H1 (cell line): ENCODE results near the gene PDE8B. TPM values are rescaled to one million over a fixed set of nuclear protein-coding genes. Genes with fewer than 3 reads are reported as not detected.

ENCODE experiments used
- BACH1 ChIP-seq: IDR thresholded peaks from 2 replicates; pipeline ENCODE4 v1.6.1; 2012; ENCODE audit warnings: low read length, improper control_type of control experiment
- CREB1 ChIP-seq: IDR thresholded peaks from 2 replicates; pipeline ENCODE4 v1.6.1; 2012; ENCODE audit warnings: inconsistent platforms
- TBP ChIP-seq: IDR thresholded peaks from 2 replicates; pipeline ENCODE4 v1.6.1; 2011; ENCODE audit warnings: low read depth, low read length, improper control_type of control experiment
- TEAD4 ChIP-seq: IDR thresholded peaks from 2 replicates; pipeline ENCODE4 v1.6.1; 2012; ENCODE audit warnings: low read depth, low read length, inconsistent platforms, mixed read lengths
- polyA plus RNA-seq, 7 experiments: library from polyadenylated mRNA; depleted of rRNA in 3 of 7; stranded (reverse) in 5 of 7; unstranded in 2 of 7; fragments of >200 nt in 5 of 7; fragments of 200-250 nt in 2 of 7; gene quantifications; 1 replicate in 5 of 7; 2 replicates in 1 of 7; 4 replicates in 1 of 7; pipeline versions ENCODE4 v1.2.1 to v1.2.3, GENCODE V29; 2011 to 2013; ENCODE audit warnings: missing spikeins in 2 of 7, mixed read lengths in 2 of 7
- total RNA-seq: library from RNA; stranded (reverse); fragmentation: NEBNext Ultra II Directional; extraction: Animal tissue kit (Norgen Biotek cat#: 25700); gene quantifications from 2 replicates; pipeline ENCODE4 v1.2.1, GENCODE V29; 2021
- TF ChIP-seq, protein P1 (sequence below): IDR thresholded peaks from 2 replicates; pipeline ENCODE4 v1.6.1; 2012; ENCODE audit warnings: low read length, inconsistent platforms
- TF ChIP-seq, protein P2 (sequence below): IDR thresholded peaks from 2 replicates; pipeline ENCODE4 v1.6.1; 2012; ENCODE audit warnings: inconsistent platforms

PDE8B gene
- total and polyA plus RNA-seq, 2 of the 8 experiments (the other 6 are each of a cell fraction or from before 2014, with no cell fraction given): 0.32 to 1.1 TPM

DNA sequence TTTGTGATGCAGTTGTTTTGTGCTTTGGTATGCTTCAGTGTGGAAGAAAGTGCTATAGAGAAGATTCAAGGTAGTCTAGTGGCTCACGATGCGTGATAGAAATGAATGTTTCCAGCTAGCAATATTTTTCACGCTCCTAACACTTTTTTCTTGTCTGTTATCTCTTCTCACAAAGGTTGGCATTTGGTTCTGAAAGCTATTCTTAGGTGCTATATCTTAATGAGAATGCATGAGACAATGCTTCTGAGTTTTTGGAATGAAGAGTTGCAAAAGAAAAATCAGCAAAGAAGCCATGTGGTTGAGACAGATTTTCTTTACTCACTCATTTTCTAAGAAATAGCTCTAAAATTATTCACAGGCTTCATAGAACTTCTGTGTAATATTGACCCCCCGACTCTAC lies 122.6 kb downstream of the PDE8B start (continued):
- TF ChIP-seq TBP (no peak), CREB1 (no peak), TEAD4 (no peak), BACH1 (no peak)
- TF ChIP-seq, protein P1, sequence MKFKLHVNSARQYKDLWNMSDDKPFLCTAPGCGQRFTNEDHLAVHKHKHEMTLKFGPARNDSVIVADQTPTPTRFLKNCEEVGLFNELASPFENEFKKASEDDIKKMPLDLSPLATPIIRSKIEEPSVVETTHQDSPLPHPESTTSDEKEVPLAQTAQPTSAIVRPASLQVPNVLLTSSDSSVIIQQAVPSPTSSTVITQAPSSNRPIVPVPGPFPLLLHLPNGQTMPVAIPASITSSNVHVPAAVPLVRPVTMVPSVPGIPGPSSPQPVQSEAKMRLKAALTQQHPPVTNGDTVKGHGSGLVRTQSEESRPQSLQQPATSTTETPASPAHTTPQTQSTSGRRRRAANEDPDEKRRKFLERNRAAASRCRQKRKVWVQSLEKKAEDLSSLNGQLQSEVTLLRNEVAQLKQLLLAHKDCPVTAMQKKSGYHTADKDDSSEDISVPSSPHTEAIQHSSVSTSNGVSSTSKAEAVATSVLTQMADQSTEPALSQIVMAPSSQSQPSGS: no peak
- TF ChIP-seq, protein P2, sequence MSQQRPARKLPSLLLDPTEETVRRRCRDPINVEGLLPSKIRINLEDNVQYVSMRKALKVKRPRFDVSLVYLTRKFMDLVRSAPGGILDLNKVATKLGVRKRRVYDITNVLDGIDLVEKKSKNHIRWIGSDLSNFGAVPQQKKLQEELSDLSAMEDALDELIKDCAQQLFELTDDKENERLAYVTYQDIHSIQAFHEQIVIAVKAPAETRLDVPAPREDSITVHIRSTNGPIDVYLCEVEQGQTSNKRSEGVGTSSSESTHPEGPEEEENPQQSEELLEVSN: no peak
- TF ChIP-seq, all 59 proteins: peak for 0
